Urothelium cell line (cell line): ENCODE data around the gene BTD.
"Not testable (repeated sequence)": the region's sequence is repeated elsewhere in the genome, so short reads cannot be mapped to it uniquely, and the experiment has no call there.

ENCODE experiments used
- DNase-seq: peaks from one replicate; pipeline ENCODE4 v3.0.0; 2011; ENCODE audit warnings: low spot score, mixed read lengths
- FAIRE-seq: peaks from 2 replicates; lab custom pipeline; 2011; peaks lifted over from hg19 to GRCh38; lab: Jason Lieb, UNC

BTD gene

DNA sequence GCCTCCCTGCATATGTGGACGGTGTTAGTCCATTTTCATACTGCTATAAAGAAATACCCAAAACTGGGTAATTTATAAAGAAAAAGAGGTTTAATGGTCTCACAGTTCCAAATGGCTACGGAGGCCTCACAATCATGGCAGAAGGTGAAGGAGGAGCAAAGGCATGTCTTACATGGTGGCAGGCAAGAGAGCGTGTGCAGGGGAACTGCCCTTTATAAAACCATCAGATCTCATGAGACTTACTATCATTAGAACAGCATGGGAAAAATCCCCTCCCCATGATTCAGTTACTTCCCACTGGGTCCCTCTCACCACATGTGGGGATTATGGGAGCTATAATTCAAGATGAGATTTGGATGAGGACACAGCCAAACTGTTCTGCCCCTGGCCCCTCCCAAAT lies 1.3 kb downstream of the BTD start:
- not testable (repeated sequence) for DNase-seq, FAIRE-seq

- DNase-seq, FAIRE-seq: not testable (repeated sequence)
Measured at GRCh38 chr3:15604584-15604983, 3.0 kb downstream of the BTD start.

- DNase-seq, result no peak
- FAIRE-seq, result no peak
Measured at GRCh38 chr3:15606434-15606891, 4.9 kb downstream of the BTD start.

DNA sequence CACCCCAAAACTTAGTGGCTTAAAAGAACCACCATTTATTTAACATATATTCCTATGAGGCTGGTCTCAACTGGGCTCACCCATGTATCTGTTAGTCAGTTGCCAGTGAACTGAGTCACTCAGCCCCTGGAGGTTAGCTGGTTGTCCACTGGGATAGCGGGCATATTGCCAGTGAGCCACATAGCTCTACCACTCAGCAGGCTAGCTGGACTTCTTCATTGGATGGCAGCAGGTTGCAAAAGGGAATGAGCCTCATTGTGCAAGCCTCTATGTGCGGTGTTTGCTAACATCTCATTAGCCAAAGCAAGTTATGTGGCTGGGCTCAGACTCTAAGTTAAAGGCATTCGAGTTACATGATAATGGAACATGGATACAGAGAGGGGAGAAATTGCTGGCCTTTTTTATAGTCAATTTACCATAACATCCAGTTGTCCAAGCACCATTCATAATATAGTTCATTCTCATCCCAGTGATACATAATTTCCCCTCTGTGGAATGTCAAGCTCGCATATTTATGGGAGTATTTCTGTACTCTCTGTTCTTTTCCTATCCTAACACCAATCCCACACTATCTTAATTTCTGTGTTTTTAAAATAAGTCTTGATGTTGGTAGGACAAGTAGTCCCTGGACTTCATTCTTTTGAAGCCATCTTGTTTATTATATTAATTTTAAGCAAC lies 8.7 kb downstream of the BTD start:
- peak; percentile 30 for DNase-seq
- peak; percentile 69 for FAIRE-seq

GRCh38 chr3:15611018-15611417 lies 9.5 kb downstream of the BTD start:
- no peak for FAIRE-seq

DNA sequence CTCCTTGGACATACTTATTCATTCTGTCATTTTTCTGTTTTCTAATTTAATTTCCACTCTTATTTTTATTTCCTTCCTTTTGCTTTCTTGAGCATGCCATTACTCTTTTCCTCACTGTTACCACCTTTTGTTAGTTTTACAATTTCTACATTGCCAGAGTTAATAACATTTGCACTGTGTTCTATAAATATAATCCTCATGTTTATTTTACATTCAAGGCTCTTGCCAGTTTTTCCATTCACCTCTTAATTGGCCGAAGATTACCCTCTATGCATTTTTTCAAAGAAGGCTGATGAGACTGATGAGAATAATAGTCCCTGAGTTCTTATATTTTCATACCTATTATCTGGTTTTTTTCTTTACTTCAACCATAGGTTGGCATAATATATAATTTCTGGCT lies 10.5 kb downstream of the BTD start:
- DNase-seq (no peak), FAIRE-seq (no peak)

More at GRCh38 chr3:15611018-15611417, 9.5 kb downstream of the BTD start:
- no peak for DNase-seq

- DNase-seq, result no peak
Measured at GRCh38 chr3:15614958-15615357, 13.4 kb downstream of the BTD start.

GRCh38 chr3:15616053-15616452 lies 14.5 kb downstream of the BTD start:
- no peak for DNase-seq
- no peak for FAIRE-seq

More at GRCh38 chr3:15614958-15615357, 13.4 kb downstream of the BTD start:
- FAIRE-seq, result no peak

- not testable (repeated sequence) for FAIRE-seq, DNase-seq
Measured at GRCh38 chr3:15619659-15620464, 18.3 kb downstream of the BTD start.

DNA sequence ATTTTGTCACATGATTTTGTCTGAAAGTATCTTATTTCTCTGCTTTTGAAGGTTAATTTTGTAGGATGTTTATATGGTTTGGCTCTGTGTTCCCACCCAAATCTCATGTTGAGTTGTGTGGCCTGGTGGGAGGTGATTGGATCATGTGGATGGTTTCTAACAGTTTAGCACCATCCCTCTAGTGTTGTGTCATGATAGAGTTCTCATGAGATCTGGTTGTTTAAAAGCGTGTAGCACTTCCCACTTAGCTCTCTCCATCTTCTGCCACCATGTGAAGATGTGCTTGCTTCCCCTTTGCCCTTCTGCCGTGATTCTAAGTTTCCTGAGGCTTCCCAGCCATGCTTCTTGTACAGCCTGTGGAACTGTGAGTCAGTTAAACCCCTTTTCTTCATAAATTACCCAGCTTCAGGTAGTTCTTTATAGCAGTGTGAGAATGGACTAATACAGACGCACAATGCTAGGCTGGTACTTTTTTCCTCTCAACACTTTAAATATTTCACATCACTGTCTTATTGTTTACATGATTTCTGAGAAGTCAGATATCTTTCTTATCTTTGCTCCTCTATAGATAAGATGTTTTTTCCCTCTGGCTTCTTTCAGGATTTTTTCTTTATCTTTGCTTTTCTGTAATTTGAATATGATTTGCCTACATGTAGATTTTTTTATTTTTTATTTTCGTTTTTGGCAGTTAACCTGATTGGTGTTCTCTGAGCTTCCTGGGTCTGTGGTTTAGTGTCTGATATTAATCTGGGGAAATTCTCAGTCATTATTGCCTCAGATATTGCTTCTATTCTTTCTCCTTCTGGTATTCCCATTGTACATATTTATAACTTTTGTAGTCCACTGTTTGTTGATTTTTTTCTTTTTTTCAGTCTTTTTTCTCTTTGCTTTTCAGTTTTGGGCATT lies 22.2 kb downstream of the BTD start:
- FAIRE-seq (no peak), DNase-seq (no peak)

DNA sequence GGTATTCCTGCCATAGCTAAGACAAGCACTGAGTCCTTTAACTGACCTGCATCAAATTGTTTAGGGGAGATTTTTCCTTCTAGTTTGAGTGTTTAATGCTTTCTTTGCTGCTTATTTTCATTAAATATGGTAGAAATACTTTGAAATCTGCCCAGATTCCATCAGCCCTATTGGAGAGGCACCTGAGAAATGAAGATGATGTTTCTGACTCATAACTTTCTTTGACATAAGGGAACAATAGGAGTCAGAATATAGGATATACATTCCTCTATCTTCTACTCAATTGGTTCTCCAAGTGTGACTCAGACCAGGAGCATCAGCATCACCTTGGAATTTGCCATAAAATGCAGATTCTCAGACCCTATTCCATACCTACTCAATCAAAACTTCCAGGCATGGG lies 27.4 kb downstream of the BTD start:
- FAIRE-seq (no peak), DNase-seq (no peak)

DNA sequence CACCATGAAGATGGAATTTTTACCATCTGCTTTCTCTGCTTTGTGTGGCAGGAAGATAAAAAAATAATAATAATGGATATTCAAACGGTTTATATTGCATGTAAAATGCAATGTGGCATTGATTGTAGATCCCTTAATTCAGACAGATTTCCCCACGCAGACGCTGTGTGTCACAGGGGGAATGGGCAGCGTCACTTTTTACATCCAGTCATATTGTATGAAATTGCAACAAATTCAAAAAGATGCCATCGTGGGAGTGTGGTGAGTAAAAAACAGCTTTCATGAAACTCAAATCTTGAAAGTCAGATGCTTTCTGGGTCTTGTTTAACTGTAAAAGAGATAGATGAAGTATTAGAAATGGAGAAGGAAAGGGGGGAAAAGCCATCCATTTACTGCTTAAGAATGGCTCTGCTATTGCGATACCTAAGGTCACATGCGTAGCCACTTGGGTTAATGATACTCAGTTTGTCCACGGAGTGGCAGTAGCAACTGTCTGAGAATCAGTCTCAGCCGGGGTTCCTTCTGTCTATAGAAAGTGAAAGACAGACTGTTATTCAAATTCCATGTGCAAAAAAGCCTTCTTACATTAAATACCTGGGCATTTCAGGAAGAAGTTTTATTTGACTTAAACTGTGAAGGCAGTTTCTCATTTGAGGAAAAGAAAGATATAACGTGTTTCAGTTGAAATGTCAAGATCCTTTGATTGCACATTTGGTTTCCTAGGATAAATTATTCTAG lies 28.5 kb downstream of the BTD start:
- FAIRE-seq, result no peak
- peak; percentile 76 for DNase-seq

- FAIRE-seq, result no peak
- DNase-seq, result no peak
Measured at GRCh38 chr3:15630646-15631350, 29.3 kb downstream of the BTD start.

DNA sequence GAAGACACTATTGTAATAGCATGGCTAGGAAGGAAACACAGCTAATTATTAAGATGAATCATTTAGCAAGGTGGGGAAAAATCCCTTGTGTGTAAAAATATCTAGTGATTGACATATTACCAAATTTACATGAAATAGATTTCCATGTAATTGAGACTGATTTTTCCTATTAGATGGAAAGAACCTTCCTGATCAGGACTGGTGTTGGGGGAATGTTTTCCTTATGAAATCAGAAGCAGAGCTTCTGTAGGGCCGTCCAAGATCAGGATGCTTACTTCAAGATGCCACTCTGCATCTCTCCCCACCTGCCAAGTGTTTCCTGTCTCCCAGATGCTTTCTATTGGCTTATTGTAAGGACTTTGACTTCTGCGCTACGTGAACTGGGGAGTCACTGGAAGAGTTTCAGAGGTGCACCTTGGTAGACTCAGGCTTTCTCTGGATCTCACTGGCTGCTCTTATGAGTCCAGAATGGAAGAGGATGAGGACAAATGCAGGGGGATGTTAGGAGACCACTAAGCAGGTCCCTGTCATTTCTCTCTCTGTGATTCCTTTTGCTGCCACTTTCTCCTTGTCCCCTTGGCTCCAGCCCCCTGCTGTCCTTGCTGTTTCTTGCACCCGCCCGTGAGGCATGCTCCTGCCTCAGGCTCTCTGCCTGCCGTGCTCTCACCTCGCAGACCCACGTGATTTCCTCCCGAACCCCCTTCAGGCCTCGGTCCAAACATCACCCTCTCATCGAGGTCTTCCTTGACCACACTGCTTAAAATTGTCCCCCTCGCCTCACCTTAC lies 30.1 kb downstream of the BTD start:
- DNase-seq (no peak), FAIRE-seq (no peak)

GRCh38 chr3:15632212-15632580 lies 30.7 kb downstream of the BTD start:
- FAIRE-seq (no peak), DNase-seq (no peak)

GRCh38 chr3:15633159-15633558 lies 31.6 kb downstream of the BTD start:
- FAIRE-seq (no peak), DNase-seq (no peak)

DNA sequence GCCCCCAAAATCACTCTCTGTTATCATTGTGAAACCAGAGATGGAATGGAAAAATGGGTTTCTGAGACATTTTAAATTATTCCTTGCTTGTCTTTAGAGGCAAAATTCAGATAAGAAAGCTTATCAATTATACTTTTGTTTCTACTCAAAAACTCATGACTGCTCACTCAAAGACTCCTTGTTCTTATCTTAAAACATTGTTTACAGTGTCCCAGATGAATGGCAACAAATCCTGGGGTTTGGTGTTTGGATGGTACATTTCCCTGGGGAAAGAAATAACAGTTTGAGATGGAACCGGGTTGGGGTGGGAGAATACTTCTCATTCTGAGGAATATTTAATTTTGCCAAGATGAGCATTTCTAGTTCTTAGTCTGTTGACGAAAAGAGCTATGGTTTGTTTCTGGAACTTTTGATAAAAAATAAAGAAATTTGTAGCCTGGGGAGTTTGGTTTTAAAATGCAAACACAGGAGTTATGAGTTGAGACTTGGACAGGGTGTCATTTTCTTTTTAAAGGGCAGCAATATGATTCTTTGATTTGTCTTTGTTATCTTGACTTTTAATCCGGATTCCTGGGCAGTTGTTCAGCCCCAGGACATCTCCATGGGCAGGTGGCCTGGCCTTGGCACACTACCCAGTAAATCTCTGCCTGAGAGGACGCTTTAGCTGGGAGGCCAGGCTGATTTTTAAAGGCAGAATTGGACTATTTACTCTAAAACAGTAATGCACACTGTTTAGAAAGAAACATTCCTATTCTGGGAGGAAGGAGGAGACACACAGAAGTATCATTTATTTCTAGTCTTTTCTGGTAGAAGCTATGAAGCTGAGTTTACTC lies 32.4 kb downstream of the BTD start:
- FAIRE-seq, result no peak
- no peak for DNase-seq

DNA sequence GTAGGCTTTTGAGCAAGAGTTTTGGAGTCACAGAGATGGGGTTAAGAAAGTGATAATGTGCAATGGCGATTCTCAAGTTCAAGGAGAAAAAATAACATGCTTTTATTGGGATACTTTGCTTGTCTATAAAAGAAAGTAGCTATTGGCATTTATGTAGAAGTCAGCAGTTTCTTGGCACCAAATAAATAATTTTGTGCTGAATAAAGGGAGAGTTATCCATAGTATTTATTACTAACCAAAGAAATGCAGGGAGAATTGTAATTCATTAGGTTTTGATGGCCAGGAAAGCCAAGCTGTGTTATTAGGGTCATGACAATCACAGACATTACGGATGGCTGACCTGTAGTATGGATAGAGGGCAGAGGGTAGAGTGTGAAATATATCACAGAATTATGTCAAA lies 33.1 kb downstream of the BTD start:
- DNase-seq (no peak), FAIRE-seq (no peak)
